ENCODE data around the gene PMF1. TPM values are rescaled to one million over a fixed set of nuclear protein-coding genes. Genes with fewer than 3 reads are reported as not detected.

The PMF1 gene
- total RNA-seq, 1 donor from 2014 or later: 73.4 TPM

DNA sequence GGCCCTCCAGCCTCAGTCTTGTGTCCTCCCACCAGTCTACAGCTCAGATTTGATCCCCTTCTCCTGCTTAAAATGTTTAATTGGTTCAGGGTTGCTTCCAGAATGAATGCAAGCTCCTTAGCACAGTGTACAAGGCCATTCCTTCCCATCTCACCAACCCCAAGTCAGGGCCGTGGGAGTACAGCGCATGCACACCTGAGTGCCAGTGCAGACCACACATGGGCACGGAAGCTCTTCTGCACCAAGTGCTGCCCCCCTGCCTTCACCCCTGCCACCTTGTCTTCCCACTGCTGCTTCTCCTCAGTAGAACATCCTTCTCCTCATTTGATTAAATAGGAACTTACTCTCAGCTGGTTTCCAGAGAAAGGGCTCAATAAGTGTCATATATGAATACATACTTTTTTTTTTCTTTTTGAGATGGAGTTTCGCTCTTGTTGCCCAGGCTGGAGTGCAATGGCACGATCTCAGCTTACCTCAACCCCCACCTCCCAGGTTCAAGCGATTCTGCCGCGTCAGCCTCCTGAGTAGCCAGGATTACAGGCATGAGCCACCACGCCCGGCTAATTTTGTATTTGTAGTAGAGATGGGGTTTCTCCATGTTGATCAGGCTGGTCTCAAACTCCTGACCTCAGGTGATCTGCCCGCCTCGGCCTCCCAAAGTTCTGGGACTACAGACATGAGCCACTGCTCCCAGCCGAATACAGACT is 9.3 kb downstream of the PMF1 start:
- TF ChIP-seq, protein P1, sequence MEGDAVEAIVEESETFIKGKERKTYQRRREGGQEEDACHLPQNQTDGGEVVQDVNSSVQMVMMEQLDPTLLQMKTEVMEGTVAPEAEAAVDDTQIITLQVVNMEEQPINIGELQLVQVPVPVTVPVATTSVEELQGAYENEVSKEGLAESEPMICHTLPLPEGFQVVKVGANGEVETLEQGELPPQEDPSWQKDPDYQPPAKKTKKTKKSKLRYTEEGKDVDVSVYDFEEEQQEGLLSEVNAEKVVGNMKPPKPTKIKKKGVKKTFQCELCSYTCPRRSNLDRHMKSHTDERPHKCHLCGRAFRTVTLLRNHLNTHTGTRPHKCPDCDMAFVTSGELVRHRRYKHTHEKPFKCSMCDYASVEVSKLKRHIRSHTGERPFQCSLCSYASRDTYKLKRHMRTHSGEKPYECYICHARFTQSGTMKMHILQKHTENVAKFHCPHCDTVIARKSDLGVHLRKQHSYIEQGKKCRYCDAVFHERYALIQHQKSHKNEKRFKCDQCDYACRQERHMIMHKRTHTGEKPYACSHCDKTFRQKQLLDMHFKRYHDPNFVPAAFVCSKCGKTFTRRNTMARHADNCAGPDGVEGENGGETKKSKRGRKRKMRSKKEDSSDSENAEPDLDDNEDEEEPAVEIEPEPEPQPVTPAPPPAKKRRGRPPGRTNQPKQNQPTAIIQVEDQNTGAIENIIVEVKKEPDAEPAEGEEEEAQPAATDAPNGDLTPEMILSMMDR (IDR thresholded peaks at IDR 0.05; ENCODE audit: unreplicated experiment): no peak
- peaks cover 4% of the 10 kb centered on the region for H3K4me1 Mint-ChIP-seq
- DNase-seq (ENCODE audit: low spot score in 2 of 2, unreplicated experiment in 2 of 2): no peak
- H3K9me3 Mint-ChIP-seq: no peaks in the 10 kb centered on the region
- H3K4me3 Mint-ChIP-seq: no peak overlapping the region
- H3K27me3 Mint-ChIP-seq (ENCODE audit: low read depth): no peaks in the 10 kb centered on the region
- no peak overlapping the region for H3K27ac Mint-ChIP-seq
- peaks cover 46% of the 10 kb centered on the region for H3K36me3 Mint-ChIP-seq

DNA sequence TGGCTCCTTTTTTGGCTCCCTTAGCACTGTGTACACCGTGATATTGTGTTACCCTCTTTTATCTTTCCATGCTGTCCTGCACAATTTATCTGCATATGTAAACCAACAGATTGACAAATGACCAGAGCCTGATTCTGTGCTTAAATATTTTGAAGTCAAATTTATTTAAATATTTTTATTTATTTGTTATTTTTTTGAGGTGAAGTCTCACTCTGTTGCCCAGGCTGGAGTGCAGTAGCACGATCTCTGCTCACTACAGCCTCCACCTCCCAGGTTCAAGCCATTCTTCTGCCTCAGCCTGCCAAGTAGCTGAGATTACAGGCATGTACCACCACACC is 12.8 kb downstream of the PMF1 start:
- TF ChIP-seq, protein P1 (IDR thresholded peaks at IDR 0.05; ENCODE audit: unreplicated experiment): peak; percentile 22
- no peak overlapping the region for H3K4me3 Mint-ChIP-seq
- H3K4me1 Mint-ChIP-seq: peaks cover 4% of the 10 kb centered on the region
- DNase-seq (ENCODE audit: low spot score in 2 of 2, unreplicated experiment in 2 of 2): no peak
- peaks cover 44% of the 10 kb centered on the region for H3K36me3 Mint-ChIP-seq
- peak overlapping the region; percentile 63 for H3K27ac Mint-ChIP-seq
- H3K9me3 Mint-ChIP-seq: no peaks in the 10 kb centered on the region
- H3K27me3 Mint-ChIP-seq (ENCODE audit: low read depth): no peaks in the 10 kb centered on the region

DNA sequence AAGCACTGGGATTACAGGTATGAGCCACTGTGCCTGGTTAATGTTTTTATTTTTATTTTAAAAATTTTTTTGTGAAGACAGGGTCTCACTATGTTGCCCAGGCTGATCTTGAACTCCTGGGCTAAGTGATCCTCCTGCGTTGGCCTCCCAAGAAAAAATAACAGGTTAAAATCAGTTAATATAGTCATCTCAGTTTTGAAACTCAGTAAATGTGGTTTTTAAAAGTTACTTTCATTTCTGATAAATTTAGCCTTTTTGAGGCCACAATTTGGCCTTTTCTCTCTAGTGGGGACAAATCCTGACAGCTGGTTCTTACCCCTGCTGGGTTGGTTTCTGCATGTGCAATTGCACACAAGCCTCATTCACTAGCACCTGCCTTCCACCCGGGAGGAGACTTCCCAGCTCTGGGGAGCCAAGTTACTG is 13.3 kb downstream of the PMF1 start:
- Mint-ChIP-seq H3K27ac (no peak overlapping the region), H3K36me3 (peaks cover 41% of the 10 kb centered on the region), H3K9me3 (no peaks in the 10 kb centered on the region), H3K4me1 (peaks cover 4% of the 10 kb centered on the region), H3K4me3 (no peak overlapping the region), H3K27me3 (ENCODE audit: low read depth) (no peaks in the 10 kb centered on the region)
- TF ChIP-seq, protein P1 (IDR thresholded peaks at IDR 0.05; ENCODE audit: unreplicated experiment): no peak
- DNase-seq (ENCODE audit: low spot score in 2 of 2, unreplicated experiment in 2 of 2): no peak

DNA sequence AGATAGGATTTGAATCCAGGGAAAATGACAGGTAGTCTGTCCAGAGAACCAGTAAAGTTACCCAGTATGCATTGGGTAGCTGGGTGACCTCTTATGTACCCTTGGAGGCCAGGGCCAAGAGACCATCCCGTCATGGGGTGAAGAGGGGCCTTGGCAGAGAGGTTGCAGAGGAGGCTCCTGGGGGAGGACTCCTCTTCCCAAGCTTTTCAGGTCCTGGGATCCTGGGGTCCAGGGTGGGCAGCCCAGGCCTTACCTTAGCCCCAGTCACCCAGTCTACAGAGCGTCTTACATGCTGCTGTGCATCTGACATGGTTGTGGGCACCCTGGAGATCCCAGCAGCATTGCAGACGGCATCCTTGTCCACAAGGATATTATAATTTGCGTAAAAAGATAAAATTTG is 14.0 kb downstream of the PMF1 start:
- TF ChIP-seq, protein P1 (IDR thresholded peaks at IDR 0.05; ENCODE audit: unreplicated experiment): no peak
- H3K27ac Mint-ChIP-seq: no peak overlapping the region
- H3K4me1 Mint-ChIP-seq: peaks cover 4% of the 10 kb centered on the region
- H3K9me3 Mint-ChIP-seq: no peaks in the 10 kb centered on the region
- H3K36me3 Mint-ChIP-seq: peaks cover 35% of the 10 kb centered on the region
- H3K27me3 Mint-ChIP-seq (ENCODE audit: low read depth): no peaks in the 10 kb centered on the region
- no peak overlapping the region for H3K4me3 Mint-ChIP-seq
- DNase-seq (ENCODE audit: low spot score in 2 of 2, unreplicated experiment in 2 of 2): no peak

DNA sequence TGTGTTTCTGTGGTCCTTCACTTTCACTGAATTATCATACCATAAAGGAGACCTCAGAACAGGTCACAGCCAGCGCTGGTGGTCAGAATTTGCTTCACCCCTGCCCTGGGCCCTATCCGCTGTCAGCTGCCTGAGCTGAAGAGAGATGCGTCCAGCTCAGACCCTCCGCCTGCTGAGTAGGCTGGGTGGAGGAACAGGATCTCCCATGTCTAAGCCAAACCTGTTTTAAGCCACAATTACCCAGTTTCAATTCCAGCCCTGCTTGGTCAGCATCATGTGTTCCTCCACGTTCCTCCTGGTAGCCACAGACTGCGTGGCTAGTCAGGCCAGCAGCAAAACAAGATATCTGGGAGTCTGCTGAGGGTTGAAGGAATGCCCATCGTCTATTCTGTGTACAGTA is 15.7 kb downstream of the PMF1 start:
- Mint-ChIP-seq H3K36me3 (peaks cover 25% of the 10 kb centered on the region), H3K4me1 (peaks cover 7% of the 10 kb centered on the region), H3K9me3 (no peaks in the 10 kb centered on the region), H3K27ac (no peak overlapping the region), H3K4me3 (no peak overlapping the region), H3K27me3 (ENCODE audit: low read depth) (no peaks in the 10 kb centered on the region)
- TF ChIP-seq, protein P1 (IDR thresholded peaks at IDR 0.05; ENCODE audit: unreplicated experiment): no peak
- DNase-seq (ENCODE audit: low spot score in 2 of 2, unreplicated experiment in 2 of 2): no peak
